Prostate gland (tissue), 2 donors: ENCODE results near the gene ITIH6. TPM values are rescaled to one million over a fixed set of nuclear protein-coding genes. Genes with fewer than 3 reads are reported as not detected.

Experiments
- DNase-seq: peaks from one replicate; pipeline ENCODE4 v3.0.0-alpha.2; 2019; ENCODE audit warnings: low spot score
- H3K27ac ChIP-seq, 2 donors: fragments of 200-600 bp; sonication (generic); 2 replicates each; pipeline ENCODE4 v1.5.1; 2017 to 2019
- H3K27me3 ChIP-seq: fragments of 200-600 bp; sonication (generic); replicated peaks from 2 replicates; pipeline ENCODE4 v1.5.1; 2019; ENCODE audit not compliant: insufficient read depth
- H3K36me3 ChIP-seq, 2 donors: fragments of 200-600 bp; sonication (generic); 1 replicate in 1 of 2; 2 replicates in 1 of 2; pipeline versions ENCODE4 v1.5.1 to v1.8.1; 2017 to 2019
- H3K4me1 ChIP-seq: fragments of 200-600 bp; sonication (generic); replicated peaks from 2 replicates; pipeline ENCODE4 v1.5.1; 2019
- H3K4me3 ChIP-seq, 2 donors: fragments of 200-600 bp; sonication (generic); 2 replicates each; pipeline ENCODE4 v1.5.1; 2017 to 2019
- H3K9me3 ChIP-seq: fragments of 200-600 bp; sonication (generic); 2 replicates; pipeline ENCODE4 v1.5.1; 2017
- POLR2A ChIP-seq: fragments of 450-650 bp; IDR thresholded peaks from one replicate; pipeline ENCODE4 v1.6.1; 2016; ENCODE audit warnings: antibody characterized with exemption, mild to moderate bottlenecking
- POLR2AphosphoS5 ChIP-seq: sonication (generic); formaldehyde crosslinking; IDR thresholded peaks from one replicate; pipeline ENCODE4 v1.6.1; 2017; ENCODE audit warnings: antibody characterized with exemption
- WGBS: methylation state at CpG from one replicate; pipeline ENCODE4 v1.1.5; 2018; 5-methylcytosine and 5-hydroxymethylcytosine counted together
- intact Hi-C: fragments of 100-400 bp; cut with DNase I; formaldehyde crosslinking; loops from one replicate; pipeline ENCODE4 v1.14.2; 2022
- small RNA-seq, 2 donors: library from RNA; depleted of rRNA; stranded (forward); fragments of <200 nt; gene quantifications; one replicate each; pipeline ENCODE3, GENCODE V24; 2016
- total RNA-seq, 2 donors: library from RNA; depleted of rRNA; stranded (reverse); fragments of >200 nt; gene quantifications; one replicate each; pipeline ENCODE4 v1.1.0, GENCODE V29; 2016
- TF ChIP-seq, protein P1 (sequence below), 4 experiments: fragments of 200-600 bp in 2 of 4; fragments of 450-650 bp in 2 of 4; sonication (generic) in 2 of 4; IDR thresholded peaks; 1 replicate in 3 of 4; 2 replicates in 1 of 4; pipeline ENCODE4 v1.5.1; 2016 to 2019; ENCODE audit warnings: antibody characterized with exemption in 4 of 4, mild to moderate bottlenecking in 2 of 4, moderate library complexity in 2 of 4

The ITIH6 gene
- total RNA-seq, 2 donors from 2014 or later = 1.0 to 3.7 TPM

DNA sequence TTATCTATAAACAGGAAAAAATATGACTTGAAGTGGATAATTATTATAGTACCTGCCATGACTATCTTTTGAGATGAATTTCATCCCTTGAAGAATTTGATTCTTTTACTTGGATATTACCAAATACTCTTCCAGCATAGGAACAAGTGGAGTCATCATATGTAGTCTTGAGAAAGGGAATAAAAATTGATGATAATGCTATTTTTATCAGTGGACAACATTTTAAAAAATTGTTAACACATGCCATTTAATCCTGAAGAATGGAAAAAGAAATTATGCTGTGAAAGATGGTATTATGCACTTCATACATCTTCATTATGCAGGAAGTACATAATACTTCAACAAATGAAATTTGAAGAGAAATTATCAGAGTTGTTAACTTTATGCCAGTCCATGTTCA, 83.6 kb downstream of the ITIH6 start:
- Histone ChIP-seq H3K9me3 (no peaks in the 10 kb centered on the region), H3K36me3 (no peaks in the 10 kb centered on the region), H3K27me3 (no peaks in the 10 kb centered on the region), H3K27ac (no peak overlapping the region), H3K4me3 (no peak overlapping the region), H3K4me1 (no peaks in the 10 kb centered on the region)
- TF ChIP-seq, protein P1, sequence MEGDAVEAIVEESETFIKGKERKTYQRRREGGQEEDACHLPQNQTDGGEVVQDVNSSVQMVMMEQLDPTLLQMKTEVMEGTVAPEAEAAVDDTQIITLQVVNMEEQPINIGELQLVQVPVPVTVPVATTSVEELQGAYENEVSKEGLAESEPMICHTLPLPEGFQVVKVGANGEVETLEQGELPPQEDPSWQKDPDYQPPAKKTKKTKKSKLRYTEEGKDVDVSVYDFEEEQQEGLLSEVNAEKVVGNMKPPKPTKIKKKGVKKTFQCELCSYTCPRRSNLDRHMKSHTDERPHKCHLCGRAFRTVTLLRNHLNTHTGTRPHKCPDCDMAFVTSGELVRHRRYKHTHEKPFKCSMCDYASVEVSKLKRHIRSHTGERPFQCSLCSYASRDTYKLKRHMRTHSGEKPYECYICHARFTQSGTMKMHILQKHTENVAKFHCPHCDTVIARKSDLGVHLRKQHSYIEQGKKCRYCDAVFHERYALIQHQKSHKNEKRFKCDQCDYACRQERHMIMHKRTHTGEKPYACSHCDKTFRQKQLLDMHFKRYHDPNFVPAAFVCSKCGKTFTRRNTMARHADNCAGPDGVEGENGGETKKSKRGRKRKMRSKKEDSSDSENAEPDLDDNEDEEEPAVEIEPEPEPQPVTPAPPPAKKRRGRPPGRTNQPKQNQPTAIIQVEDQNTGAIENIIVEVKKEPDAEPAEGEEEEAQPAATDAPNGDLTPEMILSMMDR (IDR thresholded peaks at IDR 0.05) = no peak
- TF ChIP-seq POLR2A = no peak
- no peak for TF ChIP-seq POLR2AphosphoS5
- intact Hi-C loops = no loop called here
- no peak for DNase-seq

DNA sequence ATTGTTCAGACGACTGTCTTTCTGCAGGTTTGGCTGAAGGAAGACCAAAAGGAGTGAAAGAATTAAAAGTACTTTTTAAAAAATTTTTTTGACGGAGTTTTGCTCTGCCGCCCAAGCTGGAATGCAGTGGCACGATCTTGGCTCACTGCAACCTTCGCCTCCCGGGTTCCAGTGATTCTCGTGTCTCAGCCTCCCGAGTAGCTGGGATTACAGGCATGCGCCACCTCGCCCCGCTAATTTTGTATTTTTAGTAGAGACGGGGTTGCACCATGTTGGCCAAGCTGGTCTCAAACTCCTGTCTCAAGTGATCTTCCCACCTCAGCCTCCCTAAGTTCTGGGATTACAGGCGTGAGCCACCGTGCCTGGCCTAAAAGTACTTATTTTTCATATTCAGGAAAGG, 86.3 kb downstream of the ITIH6 start:
- intact Hi-C loops = no loop called here
- 93% methylated on average over 14 of the region's 14 CpGs for WGBS
- DNase-seq = no peak

DNA sequence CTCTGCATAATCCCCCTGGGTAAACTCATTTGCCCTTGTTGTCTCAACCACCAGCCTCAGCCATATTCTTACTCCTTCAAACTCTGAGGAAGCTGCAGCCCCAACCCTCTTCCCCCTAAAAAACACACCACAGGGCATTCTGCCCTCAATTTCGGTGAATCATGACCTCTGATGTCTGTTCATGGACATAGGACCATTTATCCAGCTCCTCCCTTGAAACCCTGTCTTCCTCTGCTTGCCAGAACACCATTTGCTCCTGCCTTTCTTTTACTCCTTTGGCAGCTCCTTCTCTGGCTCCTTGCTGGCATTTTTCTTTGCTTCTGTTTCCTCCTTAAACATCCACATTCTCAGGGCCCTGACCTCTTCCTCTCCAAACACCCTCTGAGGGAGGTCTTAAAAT, 87.1 kb downstream of the ITIH6 start:
- Histone ChIP-seq H3K9me3 (no peaks in the 10 kb centered on the region), H3K27me3 (no peaks in the 10 kb centered on the region), H3K4me3 (no peak overlapping the region), H3K4me1 (no peaks in the 10 kb centered on the region), H3K36me3 (no peaks in the 10 kb centered on the region), H3K27ac (no peak overlapping the region)
- no peak for TF ChIP-seq POLR2AphosphoS5
- TF ChIP-seq POLR2A = no peak
- TF ChIP-seq, protein P1 (IDR thresholded peaks at IDR 0.05) = no peak
- 53% methylated on average over 1 of the region's 1 CpG for WGBS
- no peak for DNase-seq
- intact Hi-C loops = no loop called here

More for the DNA sequence above, 86.3 kb downstream of the ITIH6 start:
- no peaks in the 10 kb centered on the region for H3K27me3 ChIP-seq
- H3K4me3 ChIP-seq = no peak overlapping the region
- TF ChIP-seq POLR2A (no peak), POLR2AphosphoS5 (no peak)
- TF ChIP-seq, protein P1 (IDR thresholded peaks at IDR 0.05) = no peak
- no peaks in the 10 kb centered on the region for H3K4me1 ChIP-seq
- H3K36me3 ChIP-seq = no peaks in the 10 kb centered on the region
- H3K9me3 ChIP-seq = no peaks in the 10 kb centered on the region
- no peak overlapping the region for H3K27ac ChIP-seq

DNA sequence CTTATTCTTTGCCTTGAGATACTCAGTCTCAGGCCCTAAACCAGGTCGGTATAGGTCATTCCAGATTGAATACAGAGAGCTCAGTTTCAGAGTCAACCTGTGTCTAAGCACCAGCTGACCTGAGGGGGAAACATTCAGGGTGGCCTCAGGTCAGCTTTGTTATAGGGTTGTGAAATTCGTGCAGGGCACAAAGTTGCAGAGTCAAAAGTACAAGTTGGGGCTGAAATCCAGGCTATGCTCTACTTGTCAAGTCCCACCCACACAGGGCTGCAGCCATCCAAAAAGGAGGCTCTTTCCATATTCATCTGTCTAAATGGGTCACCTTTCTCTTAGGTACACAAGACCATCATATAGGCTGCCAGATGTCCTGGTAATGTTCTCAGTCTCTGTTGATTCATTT, 89.7 kb downstream of the ITIH6 start:
- no peaks in the 10 kb centered on the region for H3K9me3 ChIP-seq
- 40% methylated on average over 2 of the region's 2 CpGs for WGBS
- H3K36me3 ChIP-seq = no peaks in the 10 kb centered on the region
- no peaks in the 10 kb centered on the region for H3K4me1 ChIP-seq
- H3K27ac ChIP-seq = no peak overlapping the region
- H3K27me3 ChIP-seq = no peaks in the 10 kb centered on the region
- intact Hi-C loops = no loop called here
- DNase-seq = no peak
- no peak overlapping the region for H3K4me3 ChIP-seq
- TF ChIP-seq POLR2A (no peak), POLR2AphosphoS5 (no peak)
- TF ChIP-seq, protein P1 (IDR thresholded peaks at IDR 0.05) = no peak

Small RNA genes within 50 kb of the gene (small RNA-seq; reads per million reads assigned to genes)
- gene AL049732.1 = 0 reads per million in 2 donors
- 40.3 to 69.0 reads per million in 2 donors for gene SNORA11

Other genes with a start within 250 kb of the ITIH6 start
- gene MAGED2, start 9.5 kb upstream of the ITIH6 start, total RNA-seq = 100 to 1,000 TPM; 304 to 371 TPM
- gene TRO, start 122.6 kb upstream of the ITIH6 start, total RNA-seq = 10 to 100 TPM in 1 of 2 donors, 1 to 10 TPM in 1; 9.7 to 24.3 TPM
- 1 to 10 TPM in 1 of 2 donors, under 1 TPM in 1; 0.23 to 1.0 TPM for gene PFKFB1, start 195.9 kb upstream of the ITIH6 start, total RNA-seq
- gene APEX2, start 202.1 kb upstream of the ITIH6 start, total RNA-seq = 10 to 100 TPM; 17.4 to 18.3 TPM
- gene ALAS2, start 232.7 kb upstream of the ITIH6 start, total RNA-seq = not detected